PC-3 (cell line): Measurements from ENCODE around the gene ZCCHC24. TPM values are rescaled to one million over a fixed set of nuclear protein-coding genes. Genes with fewer than 3 reads are reported as not detected.

Source experiments
- ATAC-seq: fragments of 200-7000 bp; cut with Tn5 transposase; 2 replicates; pipeline ENCODE4 v1.9.1; 2020; ENCODE audit warnings: mild to moderate bottlenecking, moderate library complexity
- BruUV-seq: library from RNA; stranded (reverse); fragments of 400-500 nt; replicated peaks from 2 replicates; lab custom pipeline; 2021; lab: Mats Ljungman, UMichigan
- CTCF ChIA-PET: fragments of 300-600 bp; sonication (Branson Sonifier 250); formaldehyde crosslinking; loops from one replicate; lab custom pipeline; 2022; ENCODE audit warnings: antibody characterized with exemption; lab: Charles Lee
- POLR2A ChIA-PET: fragments of 300-600 bp; sonication (Branson Sonifier 250); formaldehyde crosslinking; loops from one replicate; lab custom pipeline; 2022; ENCODE audit warnings: antibody characterized with exemption; ENCODE audit not compliant: unreplicated experiment; lab: Charles Lee
- DNase-seq: peaks from one replicate; pipeline ENCODE4 v3.0.0-alpha.2; 2015
- H2AFZ ChIP-seq: fragments of 300-600 bp; sonication (generic); 2 replicates; pipeline ENCODE4 v1.6.0; 2016; ENCODE audit warnings: antibody characterized with exemption, low read length
- H3F3A ChIP-seq: fragments of 300-600 bp; sonication (generic); one replicate; pipeline ENCODE4 v1.6.0; 2017; ENCODE audit warnings: antibody characterized with exemption, low read length, control low read depth, mild to moderate bottlenecking; ENCODE audit not compliant: unreplicated experiment
- H3K27ac ChIP-seq: fragments of 300-600 bp; sonication (generic); 2 replicates; pipeline ENCODE4 v1.5.1; 2016; ENCODE audit warnings: mild to moderate bottlenecking, low read length
- H3K27me3 ChIP-seq: fragments of 300-600 bp; sonication (generic); 2 replicates; pipeline ENCODE4 v1.6.1; 2016; ENCODE audit warnings: low read length, mixed read lengths
- H3K36me3 ChIP-seq: fragments of 300-600 bp; sonication (generic); 2 replicates; pipeline ENCODE4 v1.6.1; 2016; ENCODE audit warnings: low read depth, mixed run types, low read length, mixed read lengths
- H3K4me1 ChIP-seq: fragments of 300-600 bp; sonication (generic); 2 replicates; pipeline ENCODE4 v1.5.1; 2016; ENCODE audit warnings: low read length; ENCODE audit not compliant: insufficient read depth
- H3K4me2 ChIP-seq: fragments of 300-600 bp; sonication (generic); 2 replicates; pipeline ENCODE4 v1.6.0; 2016; ENCODE audit warnings: low read length
- H3K4me3 ChIP-seq: fragments of 300-600 bp; sonication (generic); 2 replicates; pipeline ENCODE4 v1.5.1; 2016; ENCODE audit warnings: mild to moderate bottlenecking, low read length, mixed read lengths
- H3K79me2 ChIP-seq: fragments of 300-600 bp; sonication (generic); 2 replicates; pipeline ENCODE4 v1.6.1; 2017; ENCODE audit warnings: low read length, mixed read lengths
- H3K9ac ChIP-seq: fragments of 300-600 bp; sonication (generic); 2 replicates; pipeline ENCODE4 v1.6.0; 2016; ENCODE audit warnings: mild to moderate bottlenecking, low read length
- H3K9me2 ChIP-seq: fragments of 300-600 bp; sonication (generic); replicated peaks from 2 replicates; pipeline ENCODE4 v1.6.1; 2016; ENCODE audit warnings: mixed run types, low read length, mixed read lengths
- H3K9me3 ChIP-seq: fragments of 300-600 bp; sonication (generic); 2 replicates; pipeline ENCODE4 v1.6.1; 2016; ENCODE audit warnings: low read length, mixed read lengths
- H4K20me1 ChIP-seq: fragments of 300-600 bp; sonication (generic); 2 replicates; pipeline ENCODE4 v1.6.1; 2016; ENCODE audit warnings: low read length, mixed read lengths
- EZH2 ChIP-seq: fragments of 300-600 bp; sonication (generic); IDR thresholded peaks from one replicate; pipeline ENCODE4 v1.6.1; 2017; ENCODE audit warnings: antibody characterized with exemption, mild to moderate bottlenecking, low read length; ENCODE audit not compliant: unreplicated experiment
- EZH2phosphoT487 ChIP-seq: fragments of 300-600 bp; sonication (generic); IDR thresholded peaks from 2 replicates; pipeline ENCODE4 v1.6.1; 2018; ENCODE audit warnings: mild to moderate bottlenecking, antibody characterized with exemption, low read length, borderline replicate concordance
- intact Hi-C: fragments of 100-400 bp; cut with micrococcal nuclease; formaldehyde crosslinking; loops from 2 replicates; pipeline ENCODE4 v1.9.0; 2023
- total RNA-seq: library from RNA; depleted of rRNA; stranded (reverse); fragments of >200 nt; gene quantifications from 2 replicates; pipeline ENCODE4 v1.2.3, GENCODE V29; 2014
- TF ChIP-seq, protein P1 (sequence below): fragments of 300-600 bp; sonication (generic); conservative IDR thresholded peaks from 2 replicates; pipeline ENCODE4 v1.5.1; 2017; ENCODE audit warnings: antibody characterized with exemption, low read depth, mild to moderate bottlenecking, low read length

ZCCHC24 gene
- total RNA-seq, 1 experiment from 2014 or later = 32.9 TPM

GRCh38 chr10:79385392-79385795, 60.0 kb downstream of the ZCCHC24 start:
- DNase-seq = no peak

GRCh38 chr10:79384773-79385391, 60.5 kb downstream of the ZCCHC24 start:
- H3K27ac ChIP-seq = no peak overlapping the region
- no peaks in the 10 kb centered on the region for H3F3A ChIP-seq
- no peak overlapping the region for H3K4me3 ChIP-seq
- no peak for ATAC-seq
- peaks cover 8% of the 10 kb centered on the region for H3K4me1 ChIP-seq
- CTCF ChIA-PET = no interaction called here
- no peak overlapping the region for H2AFZ ChIP-seq
- intact Hi-C loops = no loop called here
- no peaks in the 10 kb centered on the region for H3K9me2 ChIP-seq
- H3K36me3 ChIP-seq = no peaks in the 10 kb centered on the region
- no TSS peak for BruUV-seq
- POLR2A ChIA-PET = no interaction called here
- no peaks in the 10 kb centered on the region for H4K20me1 ChIP-seq
- H3K9me3 ChIP-seq = no peaks in the 10 kb centered on the region
- H3K27me3 ChIP-seq = no peaks in the 10 kb centered on the region
- TF ChIP-seq EZH2phosphoT487 (no peak), EZH2 (no peak)
- TF ChIP-seq, protein P1, sequence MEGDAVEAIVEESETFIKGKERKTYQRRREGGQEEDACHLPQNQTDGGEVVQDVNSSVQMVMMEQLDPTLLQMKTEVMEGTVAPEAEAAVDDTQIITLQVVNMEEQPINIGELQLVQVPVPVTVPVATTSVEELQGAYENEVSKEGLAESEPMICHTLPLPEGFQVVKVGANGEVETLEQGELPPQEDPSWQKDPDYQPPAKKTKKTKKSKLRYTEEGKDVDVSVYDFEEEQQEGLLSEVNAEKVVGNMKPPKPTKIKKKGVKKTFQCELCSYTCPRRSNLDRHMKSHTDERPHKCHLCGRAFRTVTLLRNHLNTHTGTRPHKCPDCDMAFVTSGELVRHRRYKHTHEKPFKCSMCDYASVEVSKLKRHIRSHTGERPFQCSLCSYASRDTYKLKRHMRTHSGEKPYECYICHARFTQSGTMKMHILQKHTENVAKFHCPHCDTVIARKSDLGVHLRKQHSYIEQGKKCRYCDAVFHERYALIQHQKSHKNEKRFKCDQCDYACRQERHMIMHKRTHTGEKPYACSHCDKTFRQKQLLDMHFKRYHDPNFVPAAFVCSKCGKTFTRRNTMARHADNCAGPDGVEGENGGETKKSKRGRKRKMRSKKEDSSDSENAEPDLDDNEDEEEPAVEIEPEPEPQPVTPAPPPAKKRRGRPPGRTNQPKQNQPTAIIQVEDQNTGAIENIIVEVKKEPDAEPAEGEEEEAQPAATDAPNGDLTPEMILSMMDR = no peak
- no peaks in the 10 kb centered on the region for H3K79me2 ChIP-seq
- H3K9ac ChIP-seq = no peak overlapping the region
- no peak for DNase-seq
- no peak overlapping the region for H3K4me2 ChIP-seq

More at GRCh38 chr10:79385392-79385795, 60.0 kb downstream of the ZCCHC24 start:
- no peaks in the 10 kb centered on the region for H3K27me3 ChIP-seq
- no TSS peak for BruUV-seq
- H3K9me2 ChIP-seq = no peaks in the 10 kb centered on the region
- no peaks in the 10 kb centered on the region for H3K36me3 ChIP-seq
- no peak overlapping the region for H3K27ac ChIP-seq
- no peaks in the 10 kb centered on the region for H3K9me3 ChIP-seq
- H3K4me3 ChIP-seq = no peak overlapping the region
- no peak overlapping the region for H3K4me2 ChIP-seq
- ChIA-PET POLR2A (no interaction called here), CTCF (no interaction called here)
- no peak overlapping the region for H2AFZ ChIP-seq
- no peak for ATAC-seq
- intact Hi-C loops = no loop called here
- H3K79me2 ChIP-seq = no peaks in the 10 kb centered on the region
- no peaks in the 10 kb centered on the region for H3F3A ChIP-seq
- peaks cover 3% of the 10 kb centered on the region for H3K4me1 ChIP-seq
- no peak for TF ChIP-seq EZH2phosphoT487
- TF ChIP-seq EZH2 = no peak
- TF ChIP-seq, protein P1 = no peak
- H4K20me1 ChIP-seq = no peaks in the 10 kb centered on the region
- H3K9ac ChIP-seq = no peak overlapping the region

DNA sequence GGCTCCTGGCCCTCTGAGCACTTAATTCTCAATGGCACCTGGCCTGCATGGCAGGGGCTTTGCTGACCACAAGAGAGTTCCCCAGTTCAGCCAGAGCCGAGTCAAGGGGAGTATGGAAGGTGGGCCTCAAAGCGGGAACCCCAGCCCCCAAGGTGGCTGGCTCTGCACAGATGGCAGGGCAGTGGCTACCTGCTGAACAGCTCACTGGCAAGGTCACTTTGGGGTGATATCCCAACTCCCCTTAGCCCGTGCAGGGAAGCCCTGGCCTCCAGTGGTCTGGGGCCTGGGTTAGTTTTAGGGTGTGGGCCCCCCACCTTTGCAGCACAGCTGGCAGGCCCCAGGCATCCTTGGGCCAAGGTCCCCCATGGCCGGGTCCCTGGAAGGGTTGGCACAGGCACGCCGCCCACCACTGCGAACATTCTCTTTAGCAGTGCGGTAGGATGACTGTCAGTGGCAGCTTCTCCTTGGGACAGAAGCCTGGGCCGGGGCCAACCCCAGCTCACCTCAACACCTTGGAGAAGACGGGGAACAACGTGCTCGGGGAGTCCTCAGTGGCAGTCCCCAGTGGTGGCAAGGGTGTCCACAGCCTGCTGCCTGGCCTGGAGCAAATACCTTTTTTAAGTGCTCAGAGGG, 61.3 kb downstream of the ZCCHC24 start:
- TF ChIP-seq, protein P1 = no peak
- TF ChIP-seq EZH2phosphoT487 = no peak
- no peak for TF ChIP-seq EZH2
- H3K4me2 ChIP-seq = no peak overlapping the region
- no peak overlapping the region for H3K27ac ChIP-seq
- no peak overlapping the region for H3K4me3 ChIP-seq
- ChIA-PET POLR2A (no interaction called here), CTCF (interaction anchor here (0.6 kb wide), 1 partner anchor 104 kb away, joined by 3 read pairs; no protein-coding TSS in a partner anchor)
- no peaks in the 10 kb centered on the region for H3K27me3 ChIP-seq
- no TSS peak for BruUV-seq
- no peaks in the 10 kb centered on the region for H3K9me2 ChIP-seq
- H3K4me1 ChIP-seq = peaks cover 9% of the 10 kb centered on the region
- H3K9me3 ChIP-seq = no peaks in the 10 kb centered on the region
- intact Hi-C loops = no loop called here
- no peak overlapping the region for H3K9ac ChIP-seq
- ATAC-seq (no peak), DNase-seq (no peak)
- H3K79me2 ChIP-seq = no peaks in the 10 kb centered on the region
- H3K36me3 ChIP-seq = no peaks in the 10 kb centered on the region
- no peak overlapping the region for H2AFZ ChIP-seq
- H3F3A ChIP-seq = no peaks in the 10 kb centered on the region
- H4K20me1 ChIP-seq = no peaks in the 10 kb centered on the region
